ENCODE results near the gene HSPD1.

- TF ChIP-seq POLR2A (IDR thresholded peaks at IDR 0.05; ENCODE audit: low read length) = no peak
- no peak for TF ChIP-seq GATA1 (IDR thresholded peaks at IDR 0.05; ENCODE audit: low read depth, low read length)
Measured at GRCh38 chr2:197506658-197507057, 7.0 kb upstream of the HSPD1 start.

Data from erythroblast (primary cell).